Neuronal stem cell (in vitro differentiated cells): ENCODE results near the gene FRMD4B.
"Not testable (repeated sequence)": the region's sequence is repeated elsewhere in the genome, so short reads cannot be mapped to it uniquely, and the experiment has no call there.

Experiments
- DNase-seq: peaks from one replicate; pipeline ENCODE4 v3.0.0-alpha.2; 2013; ENCODE audit warnings: low spot score
- H2AFZ ChIP-seq: one replicate; pipeline ENCODE4 v1.6.1; 2013; ENCODE audit warnings: mild to moderate bottlenecking, low read length, inconsistent platforms
- H2AK5ac ChIP-seq: 2 replicates; pipeline ENCODE4 v1.6.1; 2013; ENCODE audit warnings: low read depth, mild to moderate bottlenecking, inconsistent platforms, low read length, moderate library complexity, mixed read lengths
- H2BK120ac ChIP-seq: 2 replicates; pipeline ENCODE4 v1.6.1; 2013; ENCODE audit warnings: low read depth, mild to moderate bottlenecking, inconsistent platforms, low read length, moderate library complexity, mixed read lengths
- H2BK12ac ChIP-seq: one replicate; pipeline ENCODE4 v1.6.1; 2013; ENCODE audit warnings: low read length, inconsistent platforms
- H2BK15ac ChIP-seq: 2 replicates; pipeline ENCODE4 v1.6.1; 2013; ENCODE audit warnings: mild to moderate bottlenecking, low read length, inconsistent platforms, mixed read lengths
- H2BK5ac ChIP-seq: one replicate; pipeline ENCODE4 v1.6.1; 2013; ENCODE audit warnings: inconsistent platforms, mild to moderate bottlenecking, low read length, moderate library complexity
- H3K14ac ChIP-seq: one replicate; pipeline ENCODE4 v1.6.1; 2013; ENCODE audit warnings: low read length, inconsistent platforms
- H3K18ac ChIP-seq: 2 replicates; pipeline ENCODE4 v1.6.1; 2013; ENCODE audit warnings: low read length, inconsistent platforms
- H3K23ac ChIP-seq: 2 replicates; pipeline ENCODE4 v1.6.1; 2013; ENCODE audit warnings: low read depth, mild to moderate bottlenecking, mixed read lengths, low read length, inconsistent platforms; ENCODE audit not compliant: poor library complexity
- H3K27ac ChIP-seq: replicated peaks from 3 replicates; pipeline ENCODE4 v1.5.1; 2013; ENCODE audit warnings: low read length, inconsistent platforms
- H3K27me3 ChIP-seq, 3 experiments: 2 replicates each; pipeline ENCODE4 v1.6.1; 2013; ENCODE audit warnings: low read length in 3 of 3, mild to moderate bottlenecking in 2 of 3, inconsistent platforms in 1 of 3, low read depth in 1 of 3, mixed read lengths in 1 of 3, moderate library complexity in 1 of 3; ENCODE audit not compliant: control insufficient read depth in 3 of 3, insufficient read depth in 3 of 3
- H3K36me3 ChIP-seq, 2 donors: replicated peaks in 1 of 2; 2 replicates each; pipeline ENCODE4 v1.6.1; 2013; ENCODE audit warnings: low read length in 2 of 2; ENCODE audit not compliant: control insufficient read depth in 2 of 2, insufficient read depth in 2 of 2
- H3K4ac ChIP-seq: 2 replicates; pipeline ENCODE4 v1.6.1; 2013; ENCODE audit warnings: inconsistent platforms, mild to moderate bottlenecking, low read length, moderate library complexity
- H3K4me1 ChIP-seq, 2 donors: 1 replicate in 1 of 2; 2 replicates in 1 of 2; pipeline ENCODE4 v1.6.1; 2013; ENCODE audit warnings: low read length in 2 of 2, low read depth in 1 of 2; ENCODE audit not compliant: control insufficient read depth in 2 of 2, insufficient read depth in 1 of 2
- H3K4me2 ChIP-seq: one replicate; pipeline ENCODE4 v1.6.1; 2013; ENCODE audit warnings: mild to moderate bottlenecking, low read length, inconsistent platforms; ENCODE audit not compliant: insufficient read depth, poor library complexity, severe bottlenecking
- H3K4me3 ChIP-seq, 2 donors: 2 replicates each; pipeline ENCODE4 v1.5.1; 2013; ENCODE audit warnings: low read length in 2 of 2, mild to moderate bottlenecking in 2 of 2, inconsistent platforms in 1 of 2, moderate library complexity in 1 of 2
- H3K79me1 ChIP-seq: one replicate; pipeline ENCODE4 v1.6.1; 2013; ENCODE audit warnings: low read depth, mild to moderate bottlenecking, inconsistent platforms, low read length, moderate library complexity
- H3K9ac ChIP-seq: one replicate; pipeline ENCODE4 v1.6.1; 2013; ENCODE audit warnings: mild to moderate bottlenecking, low read depth, low read length, inconsistent platforms; ENCODE audit not compliant: poor library complexity
- H3K9me3 ChIP-seq, 2 donors: replicated peaks in 1 of 2; 2 replicates each; pipeline versions ENCODE3 to v1.6.1; 2013; ENCODE audit warnings: low read length in 2 of 2, mild to moderate bottlenecking in 2 of 2, inconsistent platforms in 1 of 2, low read depth in 1 of 2, mixed read lengths in 1 of 2, moderate library complexity in 1 of 2; ENCODE audit not compliant: control insufficient read depth in 2 of 2, insufficient read depth in 1 of 2
- H4K8ac ChIP-seq: one replicate; pipeline ENCODE4 v1.6.1; 2013; ENCODE audit warnings: low read depth, mild to moderate bottlenecking, inconsistent platforms, low read length, moderate library complexity
- H4K91ac ChIP-seq: one replicate; pipeline ENCODE4 v1.6.1; 2013; ENCODE audit warnings: low read length, low read depth, mild to moderate bottlenecking, inconsistent platforms; ENCODE audit not compliant: poor library complexity
- WGBS, 2 donors: extraction: QIAGEN DNeasy Blood & Tissue Kit; methylation state at CpG; one replicate each; pipeline ENCODE4 v1.1.7; 2013; ENCODE audit warnings: missing lambda C conversion rate in 2 of 2, mixed read lengths in 1 of 2; ENCODE audit not compliant: insufficient read length in 2 of 2, insufficient replicate concordance in 1 of 2; ENCODE audit errors: extremely low coverage in 2 of 2; 5-methylcytosine and 5-hydroxymethylcytosine counted together

Gene FRMD4B

GRCh38 chr3:69322512-69322911 lies 63.4 kb downstream of the FRMD4B start:
- not testable (repeated sequence) for H2BK15ac ChIP-seq, H3K23ac ChIP-seq, H3K79me1 ChIP-seq, H2BK12ac ChIP-seq, H3K4me3 ChIP-seq, H3K4me1 ChIP-seq, H4K8ac ChIP-seq, H3K27ac ChIP-seq, DNase-seq, H2AFZ ChIP-seq, H2BK120ac ChIP-seq, H2AK5ac ChIP-seq, H3K14ac ChIP-seq, H3K9me3 ChIP-seq, H3K4me2 ChIP-seq, H3K36me3 ChIP-seq, H3K18ac ChIP-seq, H3K4ac ChIP-seq, H2BK5ac ChIP-seq, H3K27me3 ChIP-seq, H4K91ac ChIP-seq, H3K9ac ChIP-seq
- WGBS, 2 donors = no CpG with 5 or more reads among the region's 4 CpGs

DNA sequence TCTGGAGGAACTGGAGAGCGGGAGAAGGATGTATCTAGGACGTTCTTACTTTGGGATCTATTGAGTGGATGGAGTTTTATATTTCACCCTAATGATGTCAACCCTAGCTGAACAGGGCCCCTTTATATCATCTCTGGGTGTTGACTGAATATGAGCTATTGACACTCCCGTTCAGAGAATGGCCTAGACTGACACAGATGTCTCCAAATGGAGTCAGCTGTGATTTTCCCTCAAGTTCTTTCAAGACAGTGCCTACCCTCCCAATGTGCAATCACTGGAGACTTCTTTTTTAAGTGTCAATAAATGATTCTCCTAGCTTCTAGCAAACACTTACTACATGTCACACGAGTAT lies 63.8 kb downstream of the FRMD4B start:
- no peak overlapping the region for H3K23ac ChIP-seq
- H2BK5ac ChIP-seq = no peak overlapping the region
- H3K36me3 ChIP-seq = no peaks in the 10 kb centered on the region
- H4K8ac ChIP-seq = no peak overlapping the region
- no peak overlapping the region for H2AFZ ChIP-seq
- no peak overlapping the region for H3K27ac ChIP-seq
- H2AK5ac ChIP-seq = no peak overlapping the region
- no peak overlapping the region for H3K4ac ChIP-seq
- no CpG with 5 or more reads among the region's 4 CpGs for WGBS, 2 donors
- no peak overlapping the region for H3K4me3 ChIP-seq
- no peaks in the 10 kb centered on the region for H3K79me1 ChIP-seq
- no peak overlapping the region for H3K18ac ChIP-seq
- H3K27me3 ChIP-seq = peaks cover 0 to 2% (median 0%) of the 10 kb centered on the region in 3 experiments
- no peak overlapping the region for H3K9ac ChIP-seq
- H2BK12ac ChIP-seq = no peak overlapping the region
- DNase-seq = no peak
- no peak overlapping the region for H3K14ac ChIP-seq
- no peaks in the 10 kb centered on the region for H3K4me1 ChIP-seq
- no peak overlapping the region for H2BK15ac ChIP-seq
- no peaks in the 10 kb centered on the region for H3K9me3 ChIP-seq
- no peak overlapping the region for H3K4me2 ChIP-seq
- H2BK120ac ChIP-seq = no peak overlapping the region
- H4K91ac ChIP-seq = no peak overlapping the region

- H2BK120ac ChIP-seq = no peak overlapping the region
- H3K79me1 ChIP-seq = no peaks in the 10 kb centered on the region
- H4K91ac ChIP-seq = no peak overlapping the region
- no CpG with 5 or more reads among the region's 9 CpGs for WGBS, 2 donors
- H3K4me2 ChIP-seq = no peak overlapping the region
- H2BK12ac ChIP-seq = no peak overlapping the region
- H3K4ac ChIP-seq = no peak overlapping the region
- H4K8ac ChIP-seq = no peak overlapping the region
- H3K27ac ChIP-seq = no peak overlapping the region
- H2AK5ac ChIP-seq = no peak overlapping the region
- no peak overlapping the region for H2BK15ac ChIP-seq
- H3K9me3 ChIP-seq = no peaks in the 10 kb centered on the region
- peaks cover 0 to 2% (median 0%) of the 10 kb centered on the region in 3 experiments for H3K27me3 ChIP-seq
- H3K14ac ChIP-seq = no peak overlapping the region
- no peak overlapping the region for H3K4me3 ChIP-seq
- H3K23ac ChIP-seq = no peak overlapping the region
- no peak for DNase-seq
- no peak overlapping the region for H2AFZ ChIP-seq
- H3K4me1 ChIP-seq = no peaks in the 10 kb centered on the region
- H2BK5ac ChIP-seq = no peak overlapping the region
- no peak overlapping the region for H3K9ac ChIP-seq
- no peak overlapping the region for H3K18ac ChIP-seq
- no peaks in the 10 kb centered on the region for H3K36me3 ChIP-seq
These were observed 64.4 kb downstream of the FRMD4B start for GRCh38 chr3:69321301-69322157.

DNA sequence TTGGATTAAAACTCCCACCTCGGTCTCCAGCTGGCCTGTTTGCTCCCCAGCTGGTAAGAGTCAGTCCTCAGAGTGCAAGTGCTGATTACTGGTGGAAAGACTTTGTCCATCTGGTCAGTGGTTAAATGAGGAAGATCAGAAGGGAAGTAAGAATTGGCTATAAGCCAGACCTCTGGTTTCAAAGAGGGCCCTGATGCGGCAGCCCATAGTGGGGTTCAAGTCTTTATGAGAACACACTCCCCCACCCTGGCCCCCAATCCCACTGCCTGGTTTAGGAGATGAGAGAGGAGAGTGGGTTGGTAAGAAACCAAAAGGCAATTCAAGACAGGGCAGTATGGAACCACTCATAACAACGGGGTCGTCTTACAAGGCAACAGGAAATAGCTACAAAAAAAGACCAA lies 65.0 kb downstream of the FRMD4B start:
- H2AFZ ChIP-seq = no peak overlapping the region
- no peak overlapping the region for H4K91ac ChIP-seq
- H2BK5ac ChIP-seq = no peak overlapping the region
- H2BK15ac ChIP-seq = no peak overlapping the region
- no peak overlapping the region for H4K8ac ChIP-seq
- H3K14ac ChIP-seq = no peak overlapping the region
- no peak overlapping the region for H3K4me3 ChIP-seq
- H2BK12ac ChIP-seq = no peak overlapping the region
- H2AK5ac ChIP-seq = no peak overlapping the region
- no peaks in the 10 kb centered on the region for H3K79me1 ChIP-seq
- H3K27me3 ChIP-seq = peaks cover 0 to 2% (median 0%) of the 10 kb centered on the region in 3 experiments
- H3K23ac ChIP-seq = no peak overlapping the region
- DNase-seq = no peak
- no peak overlapping the region for H3K27ac ChIP-seq
- H3K4ac ChIP-seq = no peak overlapping the region
- H3K9me3 ChIP-seq = no peaks in the 10 kb centered on the region
- H3K18ac ChIP-seq = no peak overlapping the region
- no peak overlapping the region for H2BK120ac ChIP-seq
- H3K4me2 ChIP-seq = no peak overlapping the region
- no peaks in the 10 kb centered on the region for H3K4me1 ChIP-seq
- no CpG with 5 or more reads among the region's 4 CpGs for WGBS, 2 donors
- H3K36me3 ChIP-seq = no peaks in the 10 kb centered on the region
- no peak overlapping the region for H3K9ac ChIP-seq
